Smooth muscle cell (in vitro differentiated cells): ENCODE results near the gene PRRX2. TPM values are rescaled to one million over a fixed set of nuclear protein-coding genes. Genes with fewer than 3 reads are reported as not detected.

Experiments
- DNase-seq: peaks from one replicate; lab custom pipeline; 2025; ENCODE audit not compliant: unreplicated experiment; lab: John Stamatoyannopoulos, UW
- H2AFZ ChIP-seq: fragments of 200-600 bp; sonication (generic); 2 replicates; pipeline ENCODE4 v1.6.0; 2016; ENCODE audit warnings: antibody characterized with exemption, low read depth, mild to moderate bottlenecking
- H3F3A ChIP-seq: fragments of 200-600 bp; sonication (generic); 2 replicates; pipeline ENCODE4 v1.6.0; 2017; ENCODE audit warnings: antibody characterized with exemption, low read depth
- H3K27ac ChIP-seq: fragments of 200-600 bp; sonication (generic); 2 replicates; pipeline ENCODE4 v1.5.1; 2016; ENCODE audit warnings: low read depth, mild to moderate bottlenecking
- H3K27me3 ChIP-seq: fragments of 200-600 bp; sonication (generic); 2 replicates; pipeline ENCODE4 v1.6.1; 2016; ENCODE audit warnings: low read depth, mild to moderate bottlenecking
- H3K36me3 ChIP-seq: fragments of 200-600 bp; sonication (generic); 2 replicates; pipeline ENCODE4 v1.5.1; 2016; ENCODE audit warnings: low read depth
- H3K4me1 ChIP-seq: fragments of 200-600 bp; sonication (generic); 2 replicates; pipeline ENCODE4 v1.5.1; 2016; ENCODE audit warnings: low read depth
- H3K4me2 ChIP-seq: fragments of 200-600 bp; sonication (generic); 2 replicates; pipeline ENCODE4 v1.6.0; 2016; ENCODE audit warnings: mild to moderate bottlenecking
- H3K4me3 ChIP-seq: fragments of 200-600 bp; sonication (generic); 2 replicates; pipeline ENCODE4 v1.5.1; 2016; ENCODE audit warnings: mild to moderate bottlenecking
- H3K79me2 ChIP-seq: fragments of 200-600 bp; sonication (generic); 2 replicates; pipeline ENCODE4 v1.6.0; 2016; ENCODE audit warnings: low read depth, mild to moderate bottlenecking
- H3K9ac ChIP-seq: fragments of 200-600 bp; sonication (generic); 2 replicates; pipeline ENCODE4 v1.6.0; 2016; ENCODE audit warnings: low read depth
- H3K9me3 ChIP-seq: fragments of 200-600 bp; sonication (generic); replicated peaks from 2 replicates; pipeline ENCODE4 v1.5.1; 2016; ENCODE audit warnings: low read depth
- H4K20me1 ChIP-seq: fragments of 200-600 bp; sonication (generic); 2 replicates; pipeline ENCODE4 v1.6.0; 2016; ENCODE audit warnings: low read depth
- WGBS: methylation state at CpG from one replicate; pipeline ENCODE4 v1.1.7; 2016; ENCODE audit warnings: low lambda C conversion rate; 5-methylcytosine and 5-hydroxymethylcytosine counted together
- polyA plus RNA-seq: library from polyadenylated mRNA; unstranded; fragments of >200 nt; fragmentation: Nextera tagmentation; extraction: Ambion mirVana; gene quantifications from 2 replicates; pipeline ENCODE4 v1.2.1, GENCODE V29; 2016
- total RNA-seq: library from RNA; depleted of rRNA; stranded (reverse); fragments of >200 nt; gene quantifications from 2 replicates; pipeline ENCODE4 v1.2.3, GENCODE V29; 2014
- TF ChIP-seq, protein P1 (sequence below): fragments of 200-600 bp; sonication (generic); IDR thresholded peaks from 2 replicates; pipeline ENCODE4 v1.5.1; 2017; ENCODE audit warnings: borderline replicate concordance, mild to moderate bottlenecking, antibody characterized with exemption; ENCODE audit not compliant: insufficient read depth, poor library complexity, severe bottlenecking

Gene PRRX2
- total and polyA plus RNA-seq, 2 experiments from 2014 or later: 87.7 to 234 TPM

DNA sequence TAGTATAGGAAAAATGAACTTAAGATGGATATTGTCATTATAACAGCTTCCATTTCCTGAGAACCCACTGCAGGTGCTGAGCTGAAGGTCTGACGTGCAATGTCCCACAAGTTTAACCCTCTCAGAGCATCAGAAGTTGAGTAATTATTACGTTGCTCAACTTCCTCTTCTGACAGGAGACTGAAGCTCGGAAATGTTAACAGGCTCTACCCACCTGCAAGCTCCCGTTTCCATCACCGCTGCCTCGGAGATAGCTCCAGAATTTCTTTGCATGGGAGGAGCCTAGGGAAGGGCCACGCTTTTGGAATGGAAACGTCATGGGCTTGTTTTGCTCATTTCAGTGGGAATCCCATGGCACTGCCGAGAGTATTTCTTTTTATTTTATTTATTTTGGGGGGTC is 40.5 kb upstream of the PRRX2 start:
- H3K9ac ChIP-seq: no peak overlapping the region
- H3K36me3 ChIP-seq: no peaks in the 10 kb centered on the region
- H2AFZ ChIP-seq: no peak overlapping the region
- H4K20me1 ChIP-seq: peaks cover 30% of the 10 kb centered on the region
- TF ChIP-seq, protein P1, sequence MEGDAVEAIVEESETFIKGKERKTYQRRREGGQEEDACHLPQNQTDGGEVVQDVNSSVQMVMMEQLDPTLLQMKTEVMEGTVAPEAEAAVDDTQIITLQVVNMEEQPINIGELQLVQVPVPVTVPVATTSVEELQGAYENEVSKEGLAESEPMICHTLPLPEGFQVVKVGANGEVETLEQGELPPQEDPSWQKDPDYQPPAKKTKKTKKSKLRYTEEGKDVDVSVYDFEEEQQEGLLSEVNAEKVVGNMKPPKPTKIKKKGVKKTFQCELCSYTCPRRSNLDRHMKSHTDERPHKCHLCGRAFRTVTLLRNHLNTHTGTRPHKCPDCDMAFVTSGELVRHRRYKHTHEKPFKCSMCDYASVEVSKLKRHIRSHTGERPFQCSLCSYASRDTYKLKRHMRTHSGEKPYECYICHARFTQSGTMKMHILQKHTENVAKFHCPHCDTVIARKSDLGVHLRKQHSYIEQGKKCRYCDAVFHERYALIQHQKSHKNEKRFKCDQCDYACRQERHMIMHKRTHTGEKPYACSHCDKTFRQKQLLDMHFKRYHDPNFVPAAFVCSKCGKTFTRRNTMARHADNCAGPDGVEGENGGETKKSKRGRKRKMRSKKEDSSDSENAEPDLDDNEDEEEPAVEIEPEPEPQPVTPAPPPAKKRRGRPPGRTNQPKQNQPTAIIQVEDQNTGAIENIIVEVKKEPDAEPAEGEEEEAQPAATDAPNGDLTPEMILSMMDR: no peak
- no peak for DNase-seq
- no peaks in the 10 kb centered on the region for H3K27me3 ChIP-seq
- peaks cover 16% of the 10 kb centered on the region for H3F3A ChIP-seq
- peaks cover 28% of the 10 kb centered on the region for H3K79me2 ChIP-seq
- peaks cover 15% of the 10 kb centered on the region for H3K4me1 ChIP-seq
- H3K9me3 ChIP-seq: no peaks in the 10 kb centered on the region
- no peak overlapping the region for H3K27ac ChIP-seq
- 71% methylated on average over 9 of the region's 9 CpGs for WGBS
- no peak overlapping the region for H3K4me2 ChIP-seq
- H3K4me3 ChIP-seq: no peak overlapping the region

- Histone ChIP-seq H3F3A (peaks cover 16% of the 10 kb centered on the region), H3K4me3 (peak within 1 kb of the TSS; percentile 82), H3K27me3 (no peaks in the 10 kb centered on the region), H3K9ac (peak within 1 kb of the TSS; percentile 96), H4K20me1 (peaks cover 42% of the 10 kb centered on the region), H3K4me1 (peaks cover 7% of the 10 kb centered on the region), H3K27ac (peak within 1 kb of the TSS; percentile 98), H3K36me3 (no peaks in the 10 kb centered on the region), H3K4me2 (peak within 1 kb of the TSS; percentile 86), H3K79me2 (peaks cover 40% of the 10 kb centered on the region), H2AFZ (no peak within 1 kb of the TSS), H3K9me3 (no peaks in the 10 kb centered on the region)
- WGBS: under 1% methylated on average over 44 of the region's 55 CpGs
- peak; percentile 78 for DNase-seq
- TF ChIP-seq, protein P1: no peak
These were observed 39.3 kb upstream of the PRRX2 start, which contains the start of gene NTMT1 for GRCh38 chr9:129626079-129626624. NTMT1 (plus strand) TSS chr9:129626163; CDS start chr9:129632704, 6,541 bp downstream.

DNA sequence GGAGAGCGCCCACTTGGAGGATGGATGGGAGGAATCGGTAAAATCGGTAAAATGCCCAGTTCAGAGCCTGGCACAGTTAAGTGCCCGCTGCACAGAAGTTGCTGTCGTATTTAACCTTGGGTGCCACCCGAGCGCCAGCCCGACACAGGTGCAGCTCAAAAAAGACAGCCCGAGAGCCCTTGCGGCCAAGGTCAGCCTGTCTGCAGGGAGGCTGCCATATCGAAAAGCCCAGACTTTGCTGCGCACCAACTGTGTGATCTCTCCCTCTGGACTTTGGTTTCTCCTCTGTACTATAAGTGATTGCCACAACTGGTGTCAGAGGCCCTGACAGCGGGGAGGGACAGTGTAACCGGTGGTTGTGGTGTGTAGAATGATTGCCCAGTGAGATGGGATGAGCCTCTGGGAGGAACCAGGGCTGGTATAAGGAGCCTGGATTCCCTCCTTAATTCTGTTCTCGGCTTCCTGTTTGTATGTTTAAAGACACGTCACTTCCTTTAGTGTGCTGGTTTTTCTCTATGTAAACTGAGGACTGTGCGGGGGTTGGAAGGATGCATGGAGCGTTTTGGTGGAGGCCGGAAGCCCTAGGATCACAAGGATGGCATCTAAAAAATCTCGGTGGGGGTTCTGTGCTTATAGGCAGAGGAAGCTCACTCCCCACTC is 38.7 kb upstream of the PRRX2 start:
- peak overlapping the region; percentile 86 for H3K4me2 ChIP-seq
- H3K9me3 ChIP-seq: no peaks in the 10 kb centered on the region
- no peaks in the 10 kb centered on the region for H3K36me3 ChIP-seq
- H3K27ac ChIP-seq: peak overlapping the region; percentile 98
- peaks cover 16% of the 10 kb centered on the region for H3F3A ChIP-seq
- H3K79me2 ChIP-seq: peaks cover 46% of the 10 kb centered on the region
- DNase-seq: no peak
- no peak overlapping the region for H2AFZ ChIP-seq
- WGBS: 2% methylated on average over 20 of the region's 20 CpGs
- TF ChIP-seq, protein P1: no peak
- no peaks in the 10 kb centered on the region for H3K27me3 ChIP-seq
- peaks cover 6% of the 10 kb centered on the region for H3K4me1 ChIP-seq
- H3K9ac ChIP-seq: peak overlapping the region; percentile 96
- peaks cover 48% of the 10 kb centered on the region for H4K20me1 ChIP-seq
- H3K4me3 ChIP-seq: peak overlapping the region; percentile 82
